Motor neuron (in vitro differentiated cells): ENCODE measurements around the gene TTC36. TPM values are rescaled to one million over a fixed set of nuclear protein-coding genes. Genes with fewer than 3 reads are reported as not detected.
"Not testable (repeated sequence)": the region's sequence is repeated elsewhere in the genome, so short reads cannot be mapped to it uniquely, and the experiment has no call there.

Experiments used
- ATAC-seq, 8 experiments: fragments of 200-7000 bp; cut with Tn5 transposase; replicated peaks in 6 of 8; 2 replicates each; pipeline ENCODE4 v1.8.0; 2021; ENCODE audit warnings: mild to moderate bottlenecking in 8 of 8, moderate library complexity in 8 of 8
- H3K27ac ChIP-seq, 2 donors: fragments of 250-450 bp; sonication (Bioruptor Pico); 2 replicates each; pipeline ENCODE4 v1.9.0; 2021; ENCODE audit warnings: antibody characterized with exemption in 2 of 2, mild to moderate bottlenecking in 2 of 2, moderate library complexity in 1 of 2
- H3K4me1 ChIP-seq, 2 donors: fragments of 250-450 bp; sonication (Bioruptor Pico); replicated peaks in 1 of 2; 2 replicates each; pipeline ENCODE4 v1.6.1; 2021; ENCODE audit warnings: antibody characterized with exemption in 2 of 2, mild to moderate bottlenecking in 2 of 2, moderate library complexity in 1 of 2
- H3K4me3 ChIP-seq, 5 donors: fragments of 250-450 bp; sonication (Bioruptor Pico); 2 replicates each; pipeline ENCODE4 v1.9.0; 2021; ENCODE audit warnings: antibody characterized with exemption in 5 of 5, mild to moderate bottlenecking in 5 of 5, moderate library complexity in 4 of 5
- WGBS, 10 experiments: fragments of 450-650 bp; shearing (Covaris generic); methylation state at CpG; one replicate each; pipeline ENCODE4 v1.0.0; 2022; 5-methylcytosine and 5-hydroxymethylcytosine counted together
- in situ Hi-C, 9 experiments: fragments of 400-800 bp; cut with MboI; loops; one replicate each; pipeline ENCODE4 v1.15.0; 2021; ENCODE audit warnings: low sequenced_read_pairs in 9 of 9, low pct_unique_long_range_greater_than_20kb in 2 of 9; ENCODE audit not compliant: unreplicated experiment in 9 of 9
- total RNA-seq, 8 experiments: library from RNA; unstranded; fragments of 300-600 nt; gene quantifications; 2 replicates each; pipeline versions ENCODE4 v1.2.3 to v1.2.4, GENCODE V29; 2022

Gene TTC36, protein sequence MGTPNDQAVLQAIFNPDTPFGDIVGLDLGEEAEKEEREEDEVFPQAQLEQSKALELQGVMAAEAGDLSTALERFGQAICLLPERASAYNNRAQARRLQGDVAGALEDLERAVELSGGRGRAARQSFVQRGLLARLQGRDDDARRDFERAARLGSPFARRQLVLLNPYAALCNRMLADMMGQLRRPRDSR
- 1 to 10 TPM in 2 of 8 experiments, under 1 TPM in 3, not detected in 3; 0.38 to 1.3 (median 0.60) TPM for total RNA-seq

DNA sequence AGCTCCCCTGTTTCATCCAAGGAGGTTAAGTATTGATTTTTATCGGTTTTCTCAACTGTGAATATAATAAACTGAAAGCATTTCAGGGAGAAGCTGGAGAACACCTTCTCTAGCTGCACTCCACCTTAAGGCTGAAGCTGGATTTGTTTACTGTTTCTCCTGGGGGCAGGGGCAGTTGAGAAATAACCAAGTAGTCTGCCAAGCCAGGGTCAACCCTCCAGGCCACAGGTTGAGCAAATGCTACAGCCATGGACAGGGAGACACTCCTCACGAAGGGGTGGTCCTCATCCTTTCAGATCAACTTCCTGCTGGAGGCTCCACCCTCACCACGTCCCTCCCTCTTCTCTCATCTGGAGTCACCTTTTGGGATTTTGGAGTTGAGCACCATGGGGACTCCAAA, at the start of gene TTC36:
Gene TTC36 (plus strand): TSS at position 366 of the 400 bp plus-strand sequence. CDS start 21 bp downstream, at position 387.
- H3K27ac ChIP-seq, result no peak within 1 kb of the TSS
- in situ Hi-C loops, result no loop called here
- ATAC-seq, result no peak
- H3K4me3 ChIP-seq, result no peak within 1 kb of the TSS
- 50 to 100% (median 82%) methylated on average over 1 to 2 of the region's 3 CpGs; no CpG with 5 or more reads in 4 of the 10 experiments for WGBS, 10 experiments
- peaks cover 12 to 15% of the 10 kb centered on the region in 2 donors for H3K4me1 ChIP-seq

DNA sequence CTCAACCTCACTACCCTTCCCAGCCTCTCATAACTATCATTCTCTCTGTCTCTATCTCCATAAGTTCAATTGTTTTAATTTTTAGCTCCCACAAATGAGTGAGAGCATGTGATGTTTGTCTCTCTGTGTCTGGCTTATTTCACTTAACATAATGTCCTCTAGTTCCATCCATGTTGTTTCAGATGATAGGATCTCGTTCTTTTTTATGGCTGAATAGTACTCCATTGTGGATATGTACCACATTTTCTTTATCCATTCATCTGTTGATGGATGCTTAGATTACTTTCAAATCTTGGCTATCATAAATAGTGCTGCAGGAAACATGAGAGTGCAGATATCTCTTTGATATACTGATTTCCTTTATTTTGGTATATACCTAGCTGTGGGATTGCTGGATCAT, 46.0 kb upstream of the TTC36 start:
- H3K4me3 ChIP-seq, H3K4me1 ChIP-seq, ATAC-seq, H3K27ac ChIP-seq: not testable (repeated sequence)
- in situ Hi-C loops, result loop anchor here in 5 of 9 experiments (25.0 kb wide), 1 partner anchor 94 kb away; no protein-coding TSS in a partner anchor
- WGBS, 10 experiments, result 89 to 100% (median 100%) methylated on average over 1 of the region's 1 CpG; no CpG with 5 or more reads in 3 of the 10 experiments

DNA sequence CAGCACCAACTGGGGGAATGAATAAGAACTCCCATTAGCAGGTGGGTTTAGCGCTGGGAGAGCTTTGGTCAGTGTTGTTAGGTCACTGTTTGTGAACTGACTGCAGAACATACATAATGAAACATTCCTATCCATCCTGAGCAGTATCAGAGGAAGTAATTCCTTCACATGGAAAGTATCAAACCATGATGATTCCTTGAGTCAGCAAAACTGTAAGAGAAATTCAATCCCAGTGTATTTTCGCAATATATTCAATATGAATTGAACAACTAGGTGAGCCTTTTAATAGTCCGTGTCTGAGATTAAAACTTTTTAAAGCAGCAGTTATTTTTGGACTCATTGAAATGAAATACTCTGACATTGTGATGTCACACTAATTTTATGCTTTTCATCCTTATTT, 42.9 kb upstream of the TTC36 start:
- in situ Hi-C loops, result loop anchor here in 5 of 9 experiments (25.0 kb wide), 1 partner anchor 97 kb away; no protein-coding TSS in a partner anchor
- WGBS, 10 experiments, result 84 to 100% (median 100%) methylated on average over 1 to 3 of the region's 3 CpGs; no CpG with 5 or more reads in 2 of the 10 experiments
- ATAC-seq, result no peak

DNA sequence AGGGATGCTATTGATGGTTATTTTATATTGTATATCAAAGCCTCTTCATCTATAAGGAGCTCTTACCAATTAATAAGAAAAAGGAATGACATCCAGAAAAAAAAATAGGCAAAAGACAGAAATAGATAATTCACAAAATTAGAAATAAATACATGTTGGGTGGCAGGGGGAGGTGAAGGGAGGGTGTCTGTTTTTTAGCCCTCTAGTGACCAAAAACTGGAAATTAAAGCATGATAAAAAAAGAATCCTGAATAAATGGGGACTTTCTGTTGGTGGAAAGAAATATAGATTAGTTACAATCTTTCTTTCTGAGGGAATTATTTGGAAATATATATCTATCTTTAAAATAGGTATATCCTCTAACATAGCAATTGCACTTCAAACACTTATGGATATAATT, 42.0 kb upstream of the TTC36 start:
- Histone ChIP-seq H3K4me1 (no peaks in the 10 kb centered on the region), H3K4me3 (no peak overlapping the region), H3K27ac (no peak overlapping the region)
- in situ Hi-C loops, result loop anchor here in 5 of 9 experiments (25.0 kb wide), 1 partner anchor 98 kb away; no protein-coding TSS in a partner anchor
- ATAC-seq, result no peak

More for the DNA sequence above, 42.9 kb upstream of the TTC36 start:
- Histone ChIP-seq H3K27ac (no peak overlapping the region), H3K4me3 (no peak overlapping the region), H3K4me1 (no peaks in the 10 kb centered on the region)

DNA sequence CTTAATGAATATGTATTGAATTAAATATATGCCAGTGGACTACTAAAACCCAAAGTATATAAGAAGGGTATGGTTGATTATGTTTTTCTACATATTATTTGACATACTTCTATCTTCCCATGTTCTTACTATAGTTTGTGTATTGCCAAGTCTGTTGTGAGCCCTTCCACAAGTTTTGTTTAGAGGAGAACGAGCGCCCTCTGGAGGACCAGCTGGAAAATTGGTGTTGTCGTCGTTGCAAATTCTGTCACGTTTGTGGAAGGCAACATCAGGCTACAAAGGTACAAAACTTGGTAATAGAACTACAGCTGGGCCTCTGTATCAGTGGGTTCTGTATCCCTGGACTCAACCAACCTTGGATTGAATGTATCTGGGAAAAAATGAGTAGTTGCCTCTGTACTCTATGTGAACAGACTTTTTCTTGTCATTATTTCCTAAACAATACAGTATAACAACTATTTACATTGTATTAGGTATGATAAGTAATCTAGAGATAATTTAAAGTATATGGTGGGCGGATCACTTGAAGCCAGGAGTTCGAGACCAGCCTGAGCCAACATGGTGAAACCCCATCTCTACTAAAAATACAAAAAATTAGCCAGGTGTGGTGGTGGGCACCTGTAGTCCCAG, 38.7 kb upstream of the TTC36 start:
- H3K4me3 ChIP-seq, result no peak overlapping the region
- in situ Hi-C loops, result loop anchor here in 5 of 9 experiments (25.0 kb wide), 1 partner anchor 101 kb away; no protein-coding TSS in a partner anchor
- H3K27ac ChIP-seq, result no peak overlapping the region
- H3K4me1 ChIP-seq, result no peaks in the 10 kb centered on the region
- ATAC-seq, result peak in 6 of 8 experiments; percentile 26 to 77 (median 48)
- WGBS, 10 experiments, result 0 to 80% (median 15%) methylated on average over 1 to 7 of the region's 7 CpGs

DNA sequence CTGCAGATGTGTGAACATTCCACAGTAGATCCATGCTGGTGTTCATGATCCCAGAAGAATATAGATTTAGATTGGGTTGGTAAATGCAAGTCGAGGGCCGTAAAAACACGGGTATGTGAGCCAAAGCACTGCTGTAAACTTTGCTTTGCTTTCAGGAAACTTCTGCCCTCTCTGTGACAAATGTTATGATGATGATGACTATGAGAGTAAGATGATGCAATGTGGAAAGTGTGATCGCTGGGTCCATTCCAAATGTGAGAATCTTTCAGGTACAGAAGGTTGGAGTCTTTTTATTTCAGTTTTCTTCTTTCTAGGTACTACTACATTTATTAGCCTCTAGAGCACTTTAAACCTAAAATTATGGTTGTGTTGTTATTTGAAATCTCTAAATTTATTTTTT, 36.2 kb upstream of the TTC36 start:
- 73 to 100% (median 86%) methylated on average over 2 to 4 of the region's 4 CpGs; no CpG with 5 or more reads in 2 of the 10 experiments for WGBS, 10 experiments
- Histone ChIP-seq H3K27ac (no peak overlapping the region), H3K4me3 (no peak overlapping the region), H3K4me1 (no peaks in the 10 kb centered on the region)
- ATAC-seq, result no peak
- in situ Hi-C loops, result loop anchor here in 8 of 9 experiments (10.0 to 25.0 kb wide), 4 partner anchors 86 to 116 kb away; partner anchors contain the start of gene ATP5MG (in 1 of the 8)

DNA sequence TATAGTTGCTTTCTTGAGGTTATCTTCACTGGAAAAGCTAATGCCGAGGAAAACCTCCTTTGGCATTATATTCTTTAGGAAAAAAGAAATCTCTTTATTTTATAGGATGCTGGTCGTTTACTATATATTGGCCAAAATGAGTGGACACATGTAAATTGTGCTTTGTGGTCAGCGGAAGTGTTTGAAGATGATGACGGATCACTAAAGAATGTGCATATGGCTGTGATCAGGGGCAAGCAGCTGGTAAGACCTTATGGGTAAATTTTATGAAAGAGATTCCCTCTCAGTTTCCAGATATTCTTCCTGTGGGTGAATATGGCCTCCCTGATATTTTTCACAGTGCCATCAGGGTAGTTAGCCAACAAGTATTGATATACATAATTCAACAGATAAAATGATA, 29.4 kb upstream of the TTC36 start:
- in situ Hi-C loops, result loop anchor here in 8 of 9 experiments (10.0 to 25.0 kb wide), 4 partner anchors 93 to 123 kb away; partner anchors contain the start of gene ATP5MG (in 1 of the 8)
- ATAC-seq, result peak in 2 of 8 experiments; percentile 54 to 62
- Histone ChIP-seq H3K4me1 (no peaks in the 10 kb centered on the region), H3K4me3 (no peak overlapping the region), H3K27ac (no peak overlapping the region)
- WGBS, 10 experiments, result 7 to 100% (median 91%) methylated on average over 1 to 4 of the region's 4 CpGs; no CpG with 5 or more reads in 1 of the 10 experiments

DNA sequence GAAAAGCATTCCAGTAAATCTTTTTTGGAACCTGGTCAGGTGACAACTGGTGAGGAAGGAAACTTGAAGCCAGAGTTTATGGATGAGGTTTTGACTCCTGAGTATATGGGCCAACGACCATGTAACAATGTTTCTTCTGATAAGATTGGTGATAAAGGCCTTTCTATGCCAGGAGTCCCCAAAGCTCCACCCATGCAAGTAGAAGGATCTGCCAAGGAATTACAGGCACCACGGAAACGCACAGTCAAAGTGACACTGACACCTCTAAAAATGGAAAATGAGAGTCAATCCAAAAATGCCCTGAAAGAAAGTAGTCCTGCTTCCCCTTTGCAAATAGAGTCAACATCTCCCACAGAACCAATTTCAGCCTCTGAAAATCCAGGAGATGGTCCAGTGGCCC, 24.1 kb upstream of the TTC36 start:
- Histone ChIP-seq H3K4me1 (no peaks in the 10 kb centered on the region), H3K27ac (no peak overlapping the region), H3K4me3 (no peak overlapping the region)
- no peak for ATAC-seq
- in situ Hi-C loops, result no loop called here
- 52 to 100% (median 100%) methylated on average over 1 to 3 of the region's 3 CpGs; no CpG with 5 or more reads in 4 of the 10 experiments for WGBS, 10 experiments

DNA sequence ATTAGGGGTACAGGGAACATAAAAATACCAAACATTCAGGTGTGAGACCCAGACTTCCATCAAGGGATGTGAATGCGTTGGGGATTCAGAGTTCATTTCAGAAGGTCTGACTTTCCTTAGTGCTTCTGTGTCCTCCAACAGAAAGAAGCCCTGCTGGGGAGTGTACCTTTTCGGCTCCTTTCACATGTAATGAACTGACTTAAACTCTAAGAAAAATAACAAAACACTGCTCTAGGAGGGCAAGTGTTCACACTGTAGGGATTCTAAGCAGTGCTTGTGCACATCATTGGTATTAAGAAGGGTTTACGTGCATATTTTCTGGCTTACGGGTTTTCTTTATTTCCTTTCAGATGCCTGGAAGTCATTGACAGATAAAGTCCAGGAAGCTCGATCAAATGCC, 15.7 kb upstream of the TTC36 start:
- in situ Hi-C loops, result no loop called here
- H3K4me3 ChIP-seq, result no peak overlapping the region
- no peak overlapping the region for H3K27ac ChIP-seq
- ATAC-seq, result no peak
- 60 to 100% (median 83%) methylated on average over 1 to 5 of the region's 5 CpGs; no CpG with 5 or more reads in 1 of the 10 experiments for WGBS, 10 experiments
- no peaks in the 10 kb centered on the region for H3K4me1 ChIP-seq

DNA sequence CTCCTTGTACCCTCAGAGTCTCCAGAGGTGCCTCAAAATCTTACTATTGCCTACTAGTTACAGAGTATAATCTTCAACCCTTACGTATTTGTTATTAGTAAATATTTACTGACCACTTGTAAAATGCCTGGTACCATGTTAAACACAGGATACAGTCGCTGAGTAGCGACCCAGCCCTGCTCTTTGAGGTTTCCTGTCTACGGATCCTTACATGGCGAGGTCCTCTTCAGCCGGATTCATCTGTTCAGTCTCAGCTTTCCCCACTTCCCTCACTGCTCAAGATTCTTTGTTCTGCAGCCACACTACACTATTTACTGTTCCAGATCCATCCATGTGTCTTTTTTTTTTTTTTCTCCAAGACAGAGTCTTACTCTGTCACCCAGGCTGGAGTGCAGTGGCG, 13.2 kb upstream of the TTC36 start:
- 80 to 100% (median 94%) methylated on average over 1 to 7 of the region's 7 CpGs; no CpG with 5 or more reads in 1 of the 10 experiments for WGBS, 10 experiments
- Histone ChIP-seq H3K4me1 (no peaks in the 10 kb centered on the region), H3K4me3 (no peak overlapping the region), H3K27ac (no peak overlapping the region)
- no peak for ATAC-seq
- in situ Hi-C loops, result no loop called here

DNA sequence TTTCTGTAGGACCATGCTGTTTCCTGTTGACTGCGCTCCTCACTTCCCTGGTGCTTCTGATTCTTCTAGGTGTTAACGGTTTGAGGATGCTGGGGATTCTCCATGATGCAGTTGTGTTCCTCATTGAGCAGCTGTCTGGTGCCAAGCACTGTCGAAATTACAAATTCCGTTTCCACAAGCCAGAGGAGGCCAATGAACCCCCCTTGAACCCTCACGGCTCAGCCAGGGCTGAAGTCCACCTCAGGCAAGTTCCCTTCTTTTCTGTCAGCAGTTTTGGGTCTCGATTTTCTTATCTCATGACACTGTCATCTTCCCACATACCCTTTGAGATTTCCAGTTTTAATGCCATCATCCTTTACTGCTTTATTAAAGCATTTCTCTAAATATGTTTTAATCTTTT, 7.7 kb upstream of the TTC36 start:
- H3K4me3 ChIP-seq, result no peak overlapping the region
- 80 to 100% (median 91%) methylated on average over 1 to 5 of the region's 6 CpGs for WGBS, 10 experiments
- H3K27ac ChIP-seq, result no peak overlapping the region
- no peak for ATAC-seq
- H3K4me1 ChIP-seq, result no peaks in the 10 kb centered on the region
- in situ Hi-C loops, result no loop called here

DNA sequence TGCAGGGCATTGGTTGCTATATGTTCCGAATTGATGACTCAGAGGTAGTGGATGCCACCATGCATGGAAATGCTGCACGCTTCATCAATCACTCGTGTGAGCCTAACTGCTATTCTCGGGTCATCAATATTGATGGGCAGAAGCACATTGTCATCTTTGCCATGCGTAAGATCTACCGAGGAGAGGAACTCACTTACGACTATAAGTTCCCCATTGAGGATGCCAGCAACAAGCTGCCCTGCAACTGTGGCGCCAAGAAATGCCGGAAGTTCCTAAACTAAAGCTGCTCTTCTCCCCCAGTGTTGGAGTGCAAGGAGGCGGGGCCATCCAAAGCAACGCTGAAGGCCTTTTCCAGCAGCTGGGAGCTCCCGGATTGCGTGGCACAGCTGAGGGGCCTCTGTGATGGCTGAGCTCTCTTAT, 5.4 kb upstream of the TTC36 start:
- in situ Hi-C loops, result no loop called here
- WGBS, 10 experiments, result 77 to 100% (median 91%) methylated on average over 1 to 10 of the region's 13 CpGs; no CpG with 5 or more reads in 1 of the 10 experiments
- peak in 2 of 8 experiments; percentile 9 to 26 for ATAC-seq
- Histone ChIP-seq H3K27ac (no peak overlapping the region), H3K4me1 (no peaks in the 10 kb centered on the region), H3K4me3 (no peak overlapping the region)

DNA sequence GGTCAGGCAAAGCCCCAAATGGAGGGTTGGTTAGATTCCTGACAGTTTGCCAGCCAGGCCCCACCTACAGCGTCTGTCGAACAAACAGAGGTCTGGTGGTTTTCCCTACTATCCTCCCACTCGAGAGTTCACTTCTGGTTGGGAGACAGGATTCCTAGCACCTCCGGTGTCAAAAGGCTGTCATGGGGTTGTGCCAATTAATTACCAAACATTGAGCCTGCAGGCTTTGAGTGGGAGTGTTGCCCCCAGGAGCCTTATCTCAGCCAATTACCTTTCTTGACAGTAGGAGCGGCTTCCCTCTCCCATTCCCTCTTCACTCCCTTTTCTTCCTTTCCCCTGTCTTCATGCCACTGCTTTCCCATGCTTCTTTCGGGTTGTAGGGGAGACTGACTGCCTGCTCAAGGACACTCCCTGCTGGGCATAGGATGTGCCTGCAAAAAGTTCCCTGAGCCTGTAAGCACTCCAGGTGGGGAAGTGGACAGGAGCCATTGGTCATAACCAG, 4.7 kb upstream of the TTC36 start:
- Histone ChIP-seq H3K4me1 (no peaks in the 10 kb centered on the region), H3K27ac (no peak overlapping the region)

More for the DNA sequence above, 4.7 kb upstream of the TTC36 start:
- ATAC-seq, result peak in 6 of 8 experiments; percentile 55 to 84 (median 63)
- H3K4me3 ChIP-seq, result no peak overlapping the region
- in situ Hi-C loops, result no loop called here
- WGBS, 10 experiments, result 13 to 100% (median 76%) methylated on average over 1 to 3 of the region's 6 CpGs; no CpG with 5 or more reads in 2 of the 10 experiments
